Measurements from ENCODE around the gene CTBP2. TPM values are rescaled to one million over a fixed set of nuclear protein-coding genes. Genes with fewer than 3 reads are reported as not detected.

Gene CTBP2
- total RNA-seq, 1 experiment from 2014 or later: 212 TPM

GRCh38 chr10:124983321-124983720, 177.0 kb downstream of the CTBP2 start:
- H3K79me2 ChIP-seq (ENCODE audit: insufficient read depth, low read length): 0 out of 2 replicates have a peak, but pooled peaks cover under 1% of the 10 kb centered on the region
- H3K36me3 Mint-ChIP-seq (ENCODE audit: insufficient read depth in 1 of 3, low read depth in 3 of 3): peaks cover 8 to 61% (median 58%) of the 10 kb centered on the region in 3 experiments; a peak in 6 of 7 replicates
- no peak overlapping the region for H2BK12ac ChIP-seq (ENCODE audit: insufficient read length, low read depth, low read length)
- no peaks in the 10 kb centered on the region for H3K27me3 ChIP-seq (ENCODE audit: insufficient read depth, low read length)
- no peak overlapping the region for H2BK15ac ChIP-seq (ENCODE audit: low read depth, low read length)
- H3K4me2 ChIP-seq (ENCODE audit: insufficient read depth, insufficient read length, low read length): no peak overlapping the region
- no peak overlapping the region for H4K91ac ChIP-seq (ENCODE audit: insufficient read length, low read depth, low read length)
- no peak overlapping the region for H3T11ph ChIP-seq (ENCODE audit: low read length)
- peak overlapping the region in 2 of 3 experiments; percentile 16 to 27; a peak in 3 of 7 replicates for H3K27ac Mint-ChIP-seq
- no peak overlapping the region for H3K4me3 Mint-ChIP-seq
- H3K4me1 Mint-ChIP-seq: no peaks in the 10 kb centered on the region
- no peak overlapping the region for H3K23ac ChIP-seq (ENCODE audit: insufficient read length, low read depth, low read length)
- DNase-seq: no peak
- no peak overlapping the region for H3K4ac ChIP-seq (ENCODE audit: low read depth, low read length)
- no peak overlapping the region for H2BK5ac ChIP-seq (ENCODE audit: insufficient read length, low read length)
- no peak overlapping the region for H3K14ac ChIP-seq (ENCODE audit: insufficient read depth, low read length)
- no peaks in the 10 kb centered on the region for H3K23me2 ChIP-seq (ENCODE audit: insufficient read length, low read depth, low read length, poor library complexity, severe bottlenecking)
- no peaks in the 10 kb centered on the region for H3K9me3 Mint-ChIP-seq
- H2AK5ac ChIP-seq (ENCODE audit: insufficient read length, low read length): no peak overlapping the region
- no peaks in the 10 kb centered on the region for H3K4me1 ChIP-seq (ENCODE audit: insufficient read depth, low read length)
- no peaks in the 10 kb centered on the region for H4K20me1 ChIP-seq (ENCODE audit: control insufficient read depth, insufficient read depth, insufficient read length)
- no peak overlapping the region for H3K27ac ChIP-seq (ENCODE audit: insufficient read length, low read depth, low read length)
- H4K5ac ChIP-seq (ENCODE audit: insufficient read length, low read depth, low read length): no peak overlapping the region
- H3K56ac ChIP-seq (ENCODE audit: insufficient read length, low read depth, low read length): no peak overlapping the region
- H3K9ac ChIP-seq (ENCODE audit: extremely low read depth, insufficient read length, low read length): no peak overlapping the region
- H2AFZ ChIP-seq (ENCODE audit: low read length): no peak overlapping the region
- H3K18ac ChIP-seq (ENCODE audit: insufficient read length, low read depth, low read length): no peak overlapping the region
- H4K8ac ChIP-seq (replicated peaks; ENCODE audit: insufficient read length, low read depth, low read length): no peak overlapping the region
- no CpG with 5 or more reads among the region's 6 CpGs for WGBS (ENCODE audit: extremely low coverage, insufficient read length, low lambda C conversion rate)
- H2BK20ac ChIP-seq (ENCODE audit: low read depth, low read length, poor library complexity, severe bottlenecking): no peak overlapping the region
- TF ChIP-seq, protein P1, sequence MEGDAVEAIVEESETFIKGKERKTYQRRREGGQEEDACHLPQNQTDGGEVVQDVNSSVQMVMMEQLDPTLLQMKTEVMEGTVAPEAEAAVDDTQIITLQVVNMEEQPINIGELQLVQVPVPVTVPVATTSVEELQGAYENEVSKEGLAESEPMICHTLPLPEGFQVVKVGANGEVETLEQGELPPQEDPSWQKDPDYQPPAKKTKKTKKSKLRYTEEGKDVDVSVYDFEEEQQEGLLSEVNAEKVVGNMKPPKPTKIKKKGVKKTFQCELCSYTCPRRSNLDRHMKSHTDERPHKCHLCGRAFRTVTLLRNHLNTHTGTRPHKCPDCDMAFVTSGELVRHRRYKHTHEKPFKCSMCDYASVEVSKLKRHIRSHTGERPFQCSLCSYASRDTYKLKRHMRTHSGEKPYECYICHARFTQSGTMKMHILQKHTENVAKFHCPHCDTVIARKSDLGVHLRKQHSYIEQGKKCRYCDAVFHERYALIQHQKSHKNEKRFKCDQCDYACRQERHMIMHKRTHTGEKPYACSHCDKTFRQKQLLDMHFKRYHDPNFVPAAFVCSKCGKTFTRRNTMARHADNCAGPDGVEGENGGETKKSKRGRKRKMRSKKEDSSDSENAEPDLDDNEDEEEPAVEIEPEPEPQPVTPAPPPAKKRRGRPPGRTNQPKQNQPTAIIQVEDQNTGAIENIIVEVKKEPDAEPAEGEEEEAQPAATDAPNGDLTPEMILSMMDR (conservative IDR thresholded peaks at IDR 0.05): no peak
- no peaks in the 10 kb centered on the region for H3K27me3 Mint-ChIP-seq (ENCODE audit: low read depth)
- no peaks in the 10 kb centered on the region for H3K9me3 ChIP-seq (ENCODE audit: control insufficient read depth, low read depth, low read length)
- no peaks in the 10 kb centered on the region for H3K79me1 ChIP-seq (ENCODE audit: insufficient read depth, low read depth, low read length, poor library complexity, severe bottlenecking)
- no peak overlapping the region for H2BK120ac ChIP-seq (ENCODE audit: low read depth, low read length, poor library complexity, severe bottlenecking)
